HG03196 (cell line): Measurements from ENCODE around the gene ADCY3.

Source experiments
- ATAC-seq: cut with Tn5 transposase; IDR thresholded peaks from one replicate; pipeline ENCODE4 v1.9.1; 2021; ENCODE audit not compliant: unreplicated experiment

The ADCY3 gene

DNA sequence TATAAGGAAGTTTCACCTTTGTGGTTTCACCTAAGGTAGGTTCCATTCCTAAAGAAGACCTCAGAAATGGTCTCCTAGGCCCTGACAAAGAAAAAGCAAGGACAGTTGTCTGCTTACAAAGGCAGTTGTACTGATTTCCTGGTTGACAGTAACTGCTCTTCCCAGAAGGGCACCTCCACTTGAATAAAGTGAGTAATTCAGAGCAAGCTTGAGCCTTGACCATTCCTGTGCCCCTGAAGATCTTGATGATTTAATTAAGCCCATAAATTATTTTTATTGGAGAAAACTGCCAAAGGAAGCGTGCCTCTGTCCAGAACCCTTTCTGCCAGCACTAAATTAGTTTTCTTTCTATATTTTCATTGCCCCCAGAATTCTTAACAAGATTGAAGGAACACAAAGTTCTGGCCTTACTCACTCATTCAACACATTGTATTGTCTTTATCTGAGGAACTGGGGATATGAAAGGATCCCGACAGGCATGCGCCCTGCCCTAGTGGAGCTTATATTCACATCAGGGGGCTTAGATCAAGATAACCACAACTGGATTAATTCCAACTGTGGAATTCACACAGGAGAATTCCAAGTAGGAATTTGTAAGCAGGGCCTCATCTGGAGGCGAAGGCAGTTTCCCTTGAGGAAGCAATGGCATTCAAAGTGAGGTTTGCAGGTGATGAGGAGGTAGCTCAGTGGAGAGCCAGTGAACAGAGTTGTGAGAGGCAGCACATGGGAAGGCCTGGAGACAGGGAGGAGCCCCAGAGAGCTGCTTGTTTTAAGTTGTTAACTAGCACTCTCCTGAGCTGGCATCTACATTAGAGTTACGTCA is 148.1 kb downstream of the ADCY3 start:
- no peak for ATAC-seq

DNA sequence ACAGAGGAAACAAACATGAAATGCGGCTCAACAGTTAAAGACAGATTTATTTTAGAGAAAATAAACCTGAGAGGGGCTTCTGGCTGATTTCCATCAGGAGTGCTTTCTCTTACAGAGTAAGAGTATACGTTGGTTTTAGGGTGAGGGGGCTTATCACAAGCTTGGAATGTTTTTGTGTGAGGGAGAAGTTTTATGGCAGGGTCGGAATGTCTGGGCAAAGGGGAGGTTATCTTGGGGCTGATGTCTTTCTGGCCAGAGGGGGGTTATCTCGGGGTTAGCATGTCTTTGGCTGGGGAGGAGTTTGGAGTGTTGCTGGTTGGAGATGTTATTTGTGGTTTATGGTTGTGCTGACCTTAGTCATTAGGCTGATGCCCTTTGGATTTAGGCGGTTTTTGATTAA is 149.0 kb downstream of the ADCY3 start:
- ATAC-seq = no peak
